Measurements from ENCODE around the gene SH3GLB2.

DNA sequence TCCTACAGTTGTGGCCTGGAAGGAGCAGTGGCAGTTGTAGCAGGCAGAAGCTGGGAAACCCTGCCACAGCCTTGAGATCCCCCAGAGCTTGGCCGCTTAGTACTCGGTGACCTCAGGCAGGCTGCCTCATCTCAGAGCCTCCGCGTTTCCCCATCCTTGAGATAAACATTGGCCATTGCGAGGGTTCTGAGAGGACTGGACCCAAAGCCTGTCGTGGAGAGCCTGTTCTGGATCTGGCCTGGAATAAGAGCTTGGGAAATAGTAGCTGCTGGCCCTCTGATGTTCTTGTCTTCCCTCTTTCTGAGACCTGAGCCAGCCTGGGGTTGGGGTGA lies 9.6 kb upstream of the SH3GLB2 start:
- TF ChIP-seq TAF1 (IDR thresholded peaks at IDR 0.05; ENCODE audit: borderline replicate concordance, insufficient read depth, low read length) (no peak), SIN3A (IDR thresholded peaks at IDR 0.05; ENCODE audit: borderline replicate concordance, insufficient read depth, low read length) (no peak), POLR2AphosphoS5 (IDR thresholded peaks at IDR 0.05; ENCODE audit: low read depth, low read length) (no peak), FOXP2 (optimal IDR thresholded peaks at IDR 0.05; ENCODE audit: borderline replicate concordance, extremely low read depth, extremely low read length, insufficient read depth) (no peak)
- TF ChIP-seq, protein P1, sequence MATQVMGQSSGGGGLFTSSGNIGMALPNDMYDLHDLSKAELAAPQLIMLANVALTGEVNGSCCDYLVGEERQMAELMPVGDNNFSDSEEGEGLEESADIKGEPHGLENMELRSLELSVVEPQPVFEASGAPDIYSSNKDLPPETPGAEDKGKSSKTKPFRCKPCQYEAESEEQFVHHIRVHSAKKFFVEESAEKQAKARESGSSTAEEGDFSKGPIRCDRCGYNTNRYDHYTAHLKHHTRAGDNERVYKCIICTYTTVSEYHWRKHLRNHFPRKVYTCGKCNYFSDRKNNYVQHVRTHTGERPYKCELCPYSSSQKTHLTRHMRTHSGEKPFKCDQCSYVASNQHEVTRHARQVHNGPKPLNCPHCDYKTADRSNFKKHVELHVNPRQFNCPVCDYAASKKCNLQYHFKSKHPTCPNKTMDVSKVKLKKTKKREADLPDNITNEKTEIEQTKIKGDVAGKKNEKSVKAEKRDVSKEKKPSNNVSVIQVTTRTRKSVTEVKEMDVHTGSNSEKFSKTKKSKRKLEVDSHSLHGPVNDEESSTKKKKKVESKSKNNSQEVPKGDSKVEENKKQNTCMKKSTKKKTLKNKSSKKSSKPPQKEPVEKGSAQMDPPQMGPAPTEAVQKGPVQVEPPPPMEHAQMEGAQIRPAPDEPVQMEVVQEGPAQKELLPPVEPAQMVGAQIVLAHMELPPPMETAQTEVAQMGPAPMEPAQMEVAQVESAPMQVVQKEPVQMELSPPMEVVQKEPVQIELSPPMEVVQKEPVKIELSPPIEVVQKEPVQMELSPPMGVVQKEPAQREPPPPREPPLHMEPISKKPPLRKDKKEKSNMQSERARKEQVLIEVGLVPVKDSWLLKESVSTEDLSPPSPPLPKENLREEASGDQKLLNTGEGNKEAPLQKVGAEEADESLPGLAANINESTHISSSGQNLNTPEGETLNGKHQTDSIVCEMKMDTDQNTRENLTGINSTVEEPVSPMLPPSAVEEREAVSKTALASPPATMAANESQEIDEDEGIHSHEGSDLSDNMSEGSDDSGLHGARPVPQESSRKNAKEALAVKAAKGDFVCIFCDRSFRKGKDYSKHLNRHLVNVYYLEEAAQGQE (IDR thresholded peaks at IDR 0.05; ENCODE audit: insufficient read depth in 1 of 2, low read depth in 2 of 2, low read length in 2 of 2): no peak

Measured in PFSK-1 (cell line).